Ascending aorta (tissue), 2 donors: ENCODE results near the gene TMEM41A. TPM values are rescaled to one million over a fixed set of nuclear protein-coding genes. Genes with fewer than 3 reads are reported as not detected.

ENCODE experiments used
- DNase-seq, 2 donors: peaks; one replicate each; pipeline ENCODE4 v3.0.0-alpha.2; 2019; ENCODE audit warnings: low spot score in 2 of 2
- H3K27ac ChIP-seq, 2 donors: fragments of 200-600 bp; sonication (generic); one replicate each; pipeline ENCODE4 v1.5.1; 2016 to 2017; ENCODE audit warnings: mild to moderate bottlenecking in 1 of 2
- H3K27me3 ChIP-seq: fragments of 200-600 bp; sonication (generic); one replicate; pipeline ENCODE4 v1.5.1; 2017
- H3K36me3 ChIP-seq, 2 donors: fragments of 200-600 bp; sonication (generic); one replicate each; pipeline ENCODE4 v1.5.1; 2016
- H3K4me1 ChIP-seq, 2 donors: fragments of 200-600 bp; sonication (generic); one replicate each; pipeline ENCODE4 v1.5.1; 2016 to 2017; ENCODE audit warnings: mild to moderate bottlenecking in 1 of 2
- H3K4me3 ChIP-seq, 2 donors: fragments of 200-600 bp; sonication (generic); one replicate each; pipeline ENCODE4 v1.5.1; 2016 to 2017; ENCODE audit warnings: mild to moderate bottlenecking in 1 of 2
- H3K9me3 ChIP-seq, 2 donors: fragments of 200-600 bp; sonication (generic); one replicate each; pipeline ENCODE4 v1.5.1; 2016
- intact Hi-C: fragments of 100-400 bp; cut with DNase I; formaldehyde crosslinking; loops from one replicate; pipeline ENCODE4 v1.15.1; 2023
- total RNA-seq: library from RNA; depleted of rRNA; stranded (reverse); fragments of >200 nt; gene quantifications from one replicate; pipeline ENCODE4 v1.1.0, GENCODE V29; 2016
- TF ChIP-seq, protein P1 (sequence below), 3 experiments: fragments of 200-600 bp in 2 of 3; fragments of 450-650 bp in 1 of 3; sonication (generic) in 2 of 3; IDR thresholded peaks; one replicate each; pipeline ENCODE4 v1.5.1; 2016 to 2019; ENCODE audit warnings: antibody characterized with exemption in 3 of 3, mild to moderate bottlenecking in 1 of 3, moderate library complexity in 1 of 3

TMEM41A gene
- total RNA-seq, 1 donor from 2014 or later: 24.2 TPM

DNA sequence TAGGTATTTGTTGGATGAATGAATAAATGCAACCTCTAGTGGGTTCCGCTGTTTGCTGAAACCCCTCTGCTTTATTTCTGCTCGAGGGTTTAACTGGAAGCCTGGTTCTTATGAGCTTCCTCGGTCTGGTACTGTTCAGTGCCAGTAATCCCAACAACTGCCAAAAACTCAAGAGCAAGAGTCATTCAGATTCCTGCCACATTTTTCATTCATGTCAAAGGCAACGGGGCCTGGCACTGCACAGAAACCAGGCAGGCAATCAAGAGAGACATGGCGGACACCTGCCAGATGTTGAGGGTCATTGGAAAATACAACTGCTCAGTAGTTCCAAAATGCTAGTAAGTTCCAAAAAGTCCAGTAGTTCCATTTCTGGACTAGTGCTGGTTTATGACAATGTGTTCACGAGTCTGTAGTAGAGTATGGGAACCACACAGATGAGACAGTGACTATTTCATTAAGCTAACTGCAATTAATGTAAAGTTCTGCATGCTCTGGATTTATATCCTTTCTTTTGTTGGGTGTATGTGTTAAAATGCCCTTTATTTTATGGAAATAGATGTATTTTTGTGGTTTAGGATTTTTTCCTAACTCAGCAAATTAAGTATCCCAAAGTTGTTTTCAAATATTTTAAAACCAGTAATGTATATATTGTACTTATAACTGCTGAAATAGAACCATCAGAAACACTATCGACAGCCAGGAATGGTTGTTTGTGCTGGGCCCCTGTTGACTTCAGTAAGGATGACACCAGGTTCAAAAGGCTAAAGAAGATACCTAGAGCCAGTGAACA, 22.7 kb upstream of the TMEM41A start:
- no peak for DNase-seq
- no peak overlapping the region for H3K4me3 ChIP-seq
- H3K27ac ChIP-seq: no peak overlapping the region
- intact Hi-C loops: no loop called here
- H3K4me1 ChIP-seq: no peaks in the 10 kb centered on the region
- TF ChIP-seq, protein P1, sequence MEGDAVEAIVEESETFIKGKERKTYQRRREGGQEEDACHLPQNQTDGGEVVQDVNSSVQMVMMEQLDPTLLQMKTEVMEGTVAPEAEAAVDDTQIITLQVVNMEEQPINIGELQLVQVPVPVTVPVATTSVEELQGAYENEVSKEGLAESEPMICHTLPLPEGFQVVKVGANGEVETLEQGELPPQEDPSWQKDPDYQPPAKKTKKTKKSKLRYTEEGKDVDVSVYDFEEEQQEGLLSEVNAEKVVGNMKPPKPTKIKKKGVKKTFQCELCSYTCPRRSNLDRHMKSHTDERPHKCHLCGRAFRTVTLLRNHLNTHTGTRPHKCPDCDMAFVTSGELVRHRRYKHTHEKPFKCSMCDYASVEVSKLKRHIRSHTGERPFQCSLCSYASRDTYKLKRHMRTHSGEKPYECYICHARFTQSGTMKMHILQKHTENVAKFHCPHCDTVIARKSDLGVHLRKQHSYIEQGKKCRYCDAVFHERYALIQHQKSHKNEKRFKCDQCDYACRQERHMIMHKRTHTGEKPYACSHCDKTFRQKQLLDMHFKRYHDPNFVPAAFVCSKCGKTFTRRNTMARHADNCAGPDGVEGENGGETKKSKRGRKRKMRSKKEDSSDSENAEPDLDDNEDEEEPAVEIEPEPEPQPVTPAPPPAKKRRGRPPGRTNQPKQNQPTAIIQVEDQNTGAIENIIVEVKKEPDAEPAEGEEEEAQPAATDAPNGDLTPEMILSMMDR (IDR thresholded peaks at IDR 0.05): no peak
- H3K27me3 ChIP-seq: no peaks in the 10 kb centered on the region
- H3K9me3 ChIP-seq: no peaks in the 10 kb centered on the region
- no peaks in the 10 kb centered on the region for H3K36me3 ChIP-seq

DNA sequence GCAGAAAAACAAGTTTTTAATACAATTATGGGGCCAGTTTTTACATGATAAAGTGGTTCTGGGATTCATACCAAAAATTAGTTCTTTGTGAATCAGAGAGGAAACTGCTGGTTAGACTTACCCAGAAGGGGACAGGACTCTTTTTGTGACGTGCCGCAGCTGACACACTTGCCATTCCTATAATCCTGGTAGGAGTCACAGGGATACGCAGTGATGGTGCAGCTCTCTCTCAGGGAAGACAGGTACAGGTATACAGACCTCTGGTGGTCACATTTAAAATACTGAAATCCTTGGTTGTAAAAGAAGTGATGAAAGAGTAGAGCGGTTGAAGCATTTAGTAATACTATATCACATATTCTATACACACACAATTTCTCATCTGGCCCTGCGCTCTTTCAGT, 20.2 kb upstream of the TMEM41A start:
- H3K4me1 ChIP-seq: no peaks in the 10 kb centered on the region
- no peaks in the 10 kb centered on the region for H3K27me3 ChIP-seq
- H3K27ac ChIP-seq: no peak overlapping the region
- no peaks in the 10 kb centered on the region for H3K9me3 ChIP-seq
- intact Hi-C loops: no loop called here
- no peak overlapping the region for H3K4me3 ChIP-seq
- no peak for DNase-seq
- TF ChIP-seq, protein P1 (IDR thresholded peaks at IDR 0.05): no peak
- H3K36me3 ChIP-seq: no peaks in the 10 kb centered on the region

- H3K27ac ChIP-seq: no peak overlapping the region
- TF ChIP-seq, protein P1 (IDR thresholded peaks at IDR 0.05): no peak
- H3K4me1 ChIP-seq: no peaks in the 10 kb centered on the region
- intact Hi-C loops: no loop called here
- no peaks in the 10 kb centered on the region for H3K9me3 ChIP-seq
- H3K4me3 ChIP-seq: no peak overlapping the region
- DNase-seq: no peak
- H3K36me3 ChIP-seq: no peaks in the 10 kb centered on the region
- H3K27me3 ChIP-seq: no peaks in the 10 kb centered on the region
Measured at GRCh38 chr3:185517387-185518130, 18.7 kb upstream of the TMEM41A start.

DNA sequence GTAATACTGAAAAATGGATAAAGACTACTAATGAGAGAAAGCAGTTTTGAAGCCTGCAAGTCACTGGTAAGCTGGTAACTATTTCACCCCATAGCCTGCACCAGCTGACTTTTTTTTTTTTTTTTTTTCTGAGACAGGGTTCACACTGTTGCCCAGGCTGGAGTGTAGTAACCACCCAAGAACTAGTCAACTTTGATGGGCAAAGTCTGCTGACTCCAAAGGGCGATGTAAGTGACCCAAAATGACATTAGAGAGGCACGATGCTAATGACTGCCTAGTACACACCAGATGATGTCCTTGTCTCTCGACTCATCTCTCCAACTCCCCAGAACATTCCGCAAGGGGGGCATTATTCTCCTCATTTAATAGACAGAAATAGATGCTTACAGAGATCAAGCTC, 12.9 kb upstream of the TMEM41A start:
- no peak overlapping the region for H3K4me3 ChIP-seq

GRCh38 chr3:185508335-185508991, 9.6 kb upstream of the TMEM41A start:
- intact Hi-C loops: no loop called here
- no peaks in the 10 kb centered on the region for H3K36me3 ChIP-seq
- no peaks in the 10 kb centered on the region for H3K27me3 ChIP-seq
- no peaks in the 10 kb centered on the region for H3K4me1 ChIP-seq
- TF ChIP-seq, protein P1 (IDR thresholded peaks at IDR 0.05): no peak
- no peak overlapping the region for H3K4me3 ChIP-seq
- H3K27ac ChIP-seq: no peak overlapping the region
- H3K9me3 ChIP-seq: no peaks in the 10 kb centered on the region
- no peak for DNase-seq

More for the DNA sequence above, 12.9 kb upstream of the TMEM41A start:
- intact Hi-C loops: no loop called here
- no peaks in the 10 kb centered on the region for H3K9me3 ChIP-seq
- no peaks in the 10 kb centered on the region for H3K36me3 ChIP-seq
- H3K27ac ChIP-seq: no peak overlapping the region
- DNase-seq: no peak
- no peaks in the 10 kb centered on the region for H3K4me1 ChIP-seq
- H3K27me3 ChIP-seq: no peaks in the 10 kb centered on the region
- TF ChIP-seq, protein P1 (IDR thresholded peaks at IDR 0.05): no peak
